ENCODE measurements around the gene MCAT.
"Not testable (repeated sequence)": the region's sequence is repeated elsewhere in the genome, so short reads cannot be mapped to it uniquely, and the experiment has no call there.

Gene MCAT

GRCh38 chr22:43126501-43127165, 16.6 kb downstream of the MCAT start:
- no peak for DNase-seq (ENCODE audit: low read depth)

GRCh38 chr22:43118953-43119458, 24.2 kb downstream of the MCAT start:
- no peak for DNase-seq (ENCODE audit: low read depth)

GRCh38 chr22:43118024-43118849, 25.0 kb downstream of the MCAT start:
- no peak for DNase-seq (ENCODE audit: low read depth)

- DNase-seq (ENCODE audit: low read depth), result no peak
These were observed 26.3 kb downstream of the MCAT start for GRCh38 chr22:43116932-43117331.

- no peak for DNase-seq (ENCODE audit: low read depth)
These were observed 28.2 kb downstream of the MCAT start for GRCh38 chr22:43114958-43115357.

- no peak for DNase-seq (ENCODE audit: low read depth)
These were observed 29.5 kb downstream of the MCAT start for GRCh38 chr22:43113526-43114251.

GRCh38 chr22:43110927-43111623, 32.1 kb downstream of the MCAT start:
- DNase-seq (ENCODE audit: low read depth), result no peak

- peak; percentile 20 for DNase-seq (ENCODE audit: low read depth)
These were observed 32.7 kb downstream of the MCAT start, which contains the start of gene BIK for GRCh38 chr22:43110444-43110926. TSS of gene BIK (plus strand) at chr22:43110750. CDS start at chr22:43124023, 13,273 bp downstream.

GRCh38 chr22:43109921-43110443, 33.2 kb downstream of the MCAT start:
- no peak for DNase-seq (ENCODE audit: low read depth)

- DNase-seq (ENCODE audit: low read depth), result no peak
These were observed 33.7 kb downstream of the MCAT start for GRCh38 chr22:43109511-43109910.

GRCh38 chr22:43106302-43106701, 36.9 kb downstream of the MCAT start:
- DNase-seq (ENCODE audit: low read depth), result no peak

GRCh38 chr22:43104950-43105349, 38.2 kb downstream of the MCAT start:
- not testable (repeated sequence) for DNase-seq (ENCODE audit: low read depth)

GRCh38 chr22:43104056-43104625, 39.1 kb downstream of the MCAT start:
- DNase-seq (ENCODE audit: low read depth), result not testable (repeated sequence)

- no peak for DNase-seq (ENCODE audit: low read depth)
These were observed 41.9 kb downstream of the MCAT start for GRCh38 chr22:43101306-43101705.

GRCh38 chr22:43100225-43100624, 43.0 kb downstream of the MCAT start:
- no peak for DNase-seq (ENCODE audit: low read depth)

- no peak for DNase-seq (ENCODE audit: low read depth)
These were observed 44.1 kb downstream of the MCAT start for GRCh38 chr22:43099095-43099494.

- DNase-seq (ENCODE audit: low read depth), result no peak
These were observed 44.8 kb downstream of the MCAT start for GRCh38 chr22:43098356-43098755.

GRCh38 chr22:43096420-43096819, 46.8 kb downstream of the MCAT start:
- no peak for DNase-seq (ENCODE audit: low read depth)

GRCh38 chr22:43094551-43094950, 48.6 kb downstream of the MCAT start:
- no peak for DNase-seq (ENCODE audit: low read depth)

- DNase-seq (ENCODE audit: low read depth), result no peak
These were observed 49.1 kb downstream of the MCAT start for GRCh38 chr22:43094085-43094484.

- DNase-seq (ENCODE audit: low read depth), result no peak
These were observed 51.1 kb downstream of the MCAT start for GRCh38 chr22:43092085-43092484.
